Body of pancreas (tissue), 4 donors: ENCODE data around the gene GOLGA6L2.
"Not testable (repeated sequence)": the region's sequence is repeated elsewhere in the genome, so short reads cannot be mapped to it uniquely, and the experiment has no call there.

Experiments
- CTCF ChIP-seq, 7 experiments: fragments of 450-650 bp in 4 of 7; fragments of 200-600 bp in 3 of 7; sonication (generic) in 3 of 7; IDR thresholded peaks; one replicate each; pipeline ENCODE4 v1.5.1; 2016 to 2019; ENCODE audit warnings: antibody characterized with exemption in 7 of 7
- POLR2A ChIP-seq, 3 donors: fragments of 450-650 bp; IDR thresholded peaks; one replicate each; pipeline ENCODE4 v1.6.1; 2016; ENCODE audit warnings: antibody characterized with exemption in 3 of 3, mild to moderate bottlenecking in 2 of 3

GRCh38 chr15:23398357-23398756 is 48.7 kb downstream of the GOLGA6L2 start:
- TF ChIP-seq POLR2A, CTCF (IDR thresholded peaks at IDR 0.05): not testable (repeated sequence)
